ENCODE data around the gene RAPGEF1. TPM values are rescaled to one million over a fixed set of nuclear protein-coding genes. Genes with fewer than 3 reads are reported as not detected.

RAPGEF1 gene
- total RNA-seq, 1 experiment from 2014 or later = 55.6 TPM

- Mint-ChIP-seq H3K36me3 (ENCODE audit: insufficient read depth in 1 of 3, low read depth in 3 of 3) (peaks cover 5 to 46% (median 23%) of the 10 kb centered on the region in 3 experiments; a peak in 6 of 7 replicates), H3K4me1 (no peaks in the 10 kb centered on the region), H3K27ac (peak overlapping the region in 1 of 3 experiments; percentile 45; a peak in 1 of 7 replicates), H3K9me3 (no peaks in the 10 kb centered on the region), H3K27me3 (ENCODE audit: low read depth) (no peaks in the 10 kb centered on the region), H3K4me3 (no peak overlapping the region)
- no peak overlapping the region for H3K23ac ChIP-seq (ENCODE audit: insufficient read length, low read depth, low read length)
- TF ChIP-seq, protein P1, sequence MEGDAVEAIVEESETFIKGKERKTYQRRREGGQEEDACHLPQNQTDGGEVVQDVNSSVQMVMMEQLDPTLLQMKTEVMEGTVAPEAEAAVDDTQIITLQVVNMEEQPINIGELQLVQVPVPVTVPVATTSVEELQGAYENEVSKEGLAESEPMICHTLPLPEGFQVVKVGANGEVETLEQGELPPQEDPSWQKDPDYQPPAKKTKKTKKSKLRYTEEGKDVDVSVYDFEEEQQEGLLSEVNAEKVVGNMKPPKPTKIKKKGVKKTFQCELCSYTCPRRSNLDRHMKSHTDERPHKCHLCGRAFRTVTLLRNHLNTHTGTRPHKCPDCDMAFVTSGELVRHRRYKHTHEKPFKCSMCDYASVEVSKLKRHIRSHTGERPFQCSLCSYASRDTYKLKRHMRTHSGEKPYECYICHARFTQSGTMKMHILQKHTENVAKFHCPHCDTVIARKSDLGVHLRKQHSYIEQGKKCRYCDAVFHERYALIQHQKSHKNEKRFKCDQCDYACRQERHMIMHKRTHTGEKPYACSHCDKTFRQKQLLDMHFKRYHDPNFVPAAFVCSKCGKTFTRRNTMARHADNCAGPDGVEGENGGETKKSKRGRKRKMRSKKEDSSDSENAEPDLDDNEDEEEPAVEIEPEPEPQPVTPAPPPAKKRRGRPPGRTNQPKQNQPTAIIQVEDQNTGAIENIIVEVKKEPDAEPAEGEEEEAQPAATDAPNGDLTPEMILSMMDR (conservative IDR thresholded peaks at IDR 0.05) = no peak
- no peaks in the 10 kb centered on the region for H3K23me2 ChIP-seq (ENCODE audit: insufficient read length, low read depth, low read length, poor library complexity, severe bottlenecking)
- no peak overlapping the region for H2BK12ac ChIP-seq (ENCODE audit: insufficient read length, low read depth, low read length)
- no peak overlapping the region for H2BK120ac ChIP-seq (ENCODE audit: low read depth, low read length, poor library complexity, severe bottlenecking)
- no peak overlapping the region for H3K56ac ChIP-seq (ENCODE audit: insufficient read length, low read depth, low read length)
- no peaks in the 10 kb centered on the region for H3K27me3 ChIP-seq (ENCODE audit: insufficient read depth, low read length)
- H3K27ac ChIP-seq (ENCODE audit: insufficient read length, low read depth, low read length) = no peak overlapping the region
- H4K5ac ChIP-seq (ENCODE audit: insufficient read length, low read depth, low read length) = no peak overlapping the region
- H4K91ac ChIP-seq (ENCODE audit: insufficient read length, low read depth, low read length) = no peak overlapping the region
- no peaks in the 10 kb centered on the region for H4K20me1 ChIP-seq (ENCODE audit: control insufficient read depth, insufficient read depth, insufficient read length)
- no peak overlapping the region for H3T11ph ChIP-seq (ENCODE audit: low read length)
- no peaks in the 10 kb centered on the region for H3K79me2 ChIP-seq (ENCODE audit: insufficient read depth, low read length)
- no peak overlapping the region for H3K14ac ChIP-seq (ENCODE audit: insufficient read depth, low read length)
- DNase-seq = no peak
- no peak overlapping the region for H3K18ac ChIP-seq (ENCODE audit: insufficient read length, low read depth, low read length)
- WGBS (ENCODE audit: extremely low coverage, insufficient read length, low lambda C conversion rate) = no CpG with 5 or more reads among the region's 7 CpGs
- H2AK5ac ChIP-seq (ENCODE audit: insufficient read length, low read length) = no peak overlapping the region
- no peak overlapping the region for H2AFZ ChIP-seq (ENCODE audit: low read length)
- H3K4me2 ChIP-seq (ENCODE audit: insufficient read depth, insufficient read length, low read length) = no peak overlapping the region
- H2BK15ac ChIP-seq (ENCODE audit: low read depth, low read length) = no peak overlapping the region
- no peak overlapping the region for H4K8ac ChIP-seq (replicated peaks; ENCODE audit: insufficient read length, low read depth, low read length)
- no peak overlapping the region for H2BK5ac ChIP-seq (ENCODE audit: insufficient read length, low read length)
- H3K9ac ChIP-seq (ENCODE audit: extremely low read depth, insufficient read length, low read length) = no peak overlapping the region
- no peaks in the 10 kb centered on the region for H3K79me1 ChIP-seq (ENCODE audit: insufficient read depth, low read depth, low read length, poor library complexity, severe bottlenecking)
- no peaks in the 10 kb centered on the region for H3K4me1 ChIP-seq (ENCODE audit: insufficient read depth, low read length)
- H2BK20ac ChIP-seq (ENCODE audit: low read depth, low read length, poor library complexity, severe bottlenecking) = no peak overlapping the region
- no peaks in the 10 kb centered on the region for H3K9me3 ChIP-seq (ENCODE audit: control insufficient read depth, low read depth, low read length)
- no peak overlapping the region for H3K4ac ChIP-seq (ENCODE audit: low read depth, low read length)
These were observed 142.6 kb downstream of the RAPGEF1 start for GRCh38 chr9:131597246-131597645.

Measured in H9 (cell line).